Forelimb muscle (tissue), 1 donor: ENCODE measurements around the gene HRG. TPM values are rescaled to one million over a fixed set of nuclear protein-coding genes. Genes with fewer than 3 reads are reported as not detected.
"Not testable (repeated sequence)": the region's sequence is repeated elsewhere in the genome, so short reads cannot be mapped to it uniquely, and the experiment has no call there.

Source experiments
- DNase-seq: peaks from one replicate; pipeline ENCODE4 v3.0.0-alpha.2; 2013; ENCODE audit warnings: low read depth
- polyA plus RNA-seq: library from polyadenylated mRNA; unstranded; fragments of 120-200 nt; gene quantifications from one replicate; pipeline ENCODE4 v1.2.1, GENCODE V29; 2013; ENCODE audit not compliant: insufficient read length

HRG gene, protein sequence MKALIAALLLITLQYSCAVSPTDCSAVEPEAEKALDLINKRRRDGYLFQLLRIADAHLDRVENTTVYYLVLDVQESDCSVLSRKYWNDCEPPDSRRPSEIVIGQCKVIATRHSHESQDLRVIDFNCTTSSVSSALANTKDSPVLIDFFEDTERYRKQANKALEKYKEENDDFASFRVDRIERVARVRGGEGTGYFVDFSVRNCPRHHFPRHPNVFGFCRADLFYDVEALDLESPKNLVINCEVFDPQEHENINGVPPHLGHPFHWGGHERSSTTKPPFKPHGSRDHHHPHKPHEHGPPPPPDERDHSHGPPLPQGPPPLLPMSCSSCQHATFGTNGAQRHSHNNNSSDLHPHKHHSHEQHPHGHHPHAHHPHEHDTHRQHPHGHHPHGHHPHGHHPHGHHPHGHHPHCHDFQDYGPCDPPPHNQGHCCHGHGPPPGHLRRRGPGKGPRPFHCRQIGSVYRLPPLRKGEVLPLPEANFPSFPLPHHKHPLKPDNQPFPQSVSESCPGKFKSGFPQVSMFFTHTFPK
- not detected for polyA plus RNA-seq

DNA sequence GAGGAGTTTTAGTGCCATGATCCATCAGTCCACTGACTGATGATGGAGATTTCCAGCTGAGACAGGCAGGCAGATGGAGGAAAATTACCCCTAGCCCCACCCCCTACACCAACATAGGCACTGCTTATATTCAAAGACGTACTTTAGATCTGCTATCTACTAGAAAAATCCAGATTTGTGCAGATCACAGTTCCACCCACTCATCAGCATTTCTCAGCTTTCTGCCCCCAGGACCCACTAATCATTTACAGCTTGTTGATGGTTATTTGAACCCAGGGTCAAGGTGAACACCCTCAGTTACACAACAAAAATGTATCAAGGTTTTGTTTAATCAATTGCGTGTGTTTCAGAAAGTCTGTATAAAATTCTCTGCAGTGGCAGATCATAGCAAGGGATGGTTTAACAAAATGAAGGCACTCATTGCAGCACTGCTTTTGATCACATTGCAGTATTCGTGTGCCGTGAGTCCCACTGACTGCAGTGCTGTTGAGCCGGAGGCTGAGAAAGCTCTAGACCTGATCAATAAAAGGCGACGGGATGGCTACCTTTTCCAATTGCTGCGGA is at the start of gene HRG:
Gene HRG (plus strand): TSS at position 390 of the 564 bp plus-strand sequence. CDS start 18 bp downstream, at position 408.
- DNase-seq, result no peak

DNA sequence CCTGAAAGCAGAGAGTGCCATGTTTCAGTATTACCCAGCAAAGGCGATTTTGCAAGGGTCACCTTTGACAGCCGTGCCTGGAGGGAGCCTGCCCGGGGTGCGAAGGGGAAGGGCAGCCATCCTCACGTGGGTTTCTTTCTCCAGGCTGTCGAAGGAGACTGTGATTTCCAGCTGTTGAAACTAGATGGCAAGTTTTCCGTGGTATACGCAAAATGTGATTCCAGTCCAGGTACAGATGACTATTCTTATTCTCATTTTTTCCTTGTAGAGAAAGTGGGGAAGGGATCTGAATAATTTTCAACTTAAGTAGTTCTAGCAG is 49.6 kb upstream of the HRG start:
- DNase-seq, result no peak

DNA sequence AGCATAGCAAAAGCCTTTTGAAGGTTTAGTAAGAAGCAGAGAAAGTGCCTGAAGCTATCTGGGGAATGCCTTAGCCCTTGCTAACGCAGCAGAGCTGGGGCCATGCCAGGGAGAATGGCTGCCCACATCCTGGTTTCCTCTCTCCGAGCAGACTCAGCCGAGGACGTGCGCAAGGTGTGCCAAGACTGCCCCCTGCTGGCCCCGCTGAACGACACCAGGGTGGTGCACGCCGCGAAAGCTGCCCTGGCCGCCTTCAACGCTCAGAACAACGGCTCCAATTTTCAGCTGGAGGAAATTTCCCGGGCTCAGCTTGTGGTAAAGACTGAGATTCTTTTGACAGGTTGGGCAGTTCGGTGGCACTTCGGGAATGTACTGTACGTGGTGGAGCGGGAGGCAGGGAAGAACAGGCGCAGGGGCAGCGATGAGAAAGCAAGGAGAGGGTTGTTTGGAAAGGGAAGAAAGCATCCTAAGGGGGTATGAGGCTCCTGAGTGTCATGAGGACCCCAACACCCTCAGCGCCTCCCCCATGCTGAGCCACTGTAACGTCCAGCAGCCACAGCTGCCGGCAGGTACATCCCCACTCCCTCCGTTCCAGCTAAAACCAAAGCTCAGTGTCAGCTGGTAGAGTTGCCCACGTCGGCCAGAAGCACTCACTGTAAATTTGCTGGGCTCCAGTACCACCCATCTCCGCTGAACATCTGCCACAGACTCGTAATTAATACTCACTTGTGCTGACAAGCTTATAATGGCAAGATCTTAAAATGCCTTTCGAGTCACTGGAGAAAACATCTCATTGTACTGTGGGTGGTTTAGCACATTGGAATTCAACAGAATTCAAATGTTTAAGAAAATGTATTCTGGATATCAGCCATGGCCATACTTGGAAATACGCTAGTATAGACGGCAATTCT is 48.5 kb upstream of the HRG start:
- DNase-seq, result peak; percentile 6

DNA sequence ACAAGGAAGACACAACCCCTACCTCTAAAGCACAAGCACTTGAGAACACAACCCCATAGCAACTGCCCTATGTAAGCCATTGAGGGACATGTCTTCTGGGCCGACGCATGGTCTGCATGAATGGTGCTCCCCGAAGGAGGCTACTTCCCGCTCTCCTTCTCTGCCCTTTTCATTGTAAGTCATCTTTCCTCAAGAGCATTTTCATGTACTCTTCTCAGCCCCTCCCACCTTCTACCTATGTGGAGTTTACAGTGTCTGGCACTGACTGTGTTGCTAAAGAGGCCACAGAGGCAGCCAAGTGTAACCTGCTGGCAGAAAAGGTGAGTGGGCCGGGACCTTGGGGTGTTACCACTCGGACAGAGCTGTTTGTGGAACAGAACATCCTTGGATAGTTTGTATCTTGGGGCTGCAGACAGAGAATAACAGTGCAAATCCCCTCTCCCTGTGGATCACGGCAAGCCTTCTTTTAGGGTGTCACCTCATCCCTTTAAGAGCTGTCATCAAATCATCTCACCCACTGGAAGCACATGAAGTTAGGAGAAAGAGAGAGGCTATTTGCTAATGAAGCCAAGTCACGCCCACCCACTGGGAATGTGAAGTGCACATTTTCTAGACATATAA is 47.4 kb upstream of the HRG start:
- DNase-seq, result no peak

DNA sequence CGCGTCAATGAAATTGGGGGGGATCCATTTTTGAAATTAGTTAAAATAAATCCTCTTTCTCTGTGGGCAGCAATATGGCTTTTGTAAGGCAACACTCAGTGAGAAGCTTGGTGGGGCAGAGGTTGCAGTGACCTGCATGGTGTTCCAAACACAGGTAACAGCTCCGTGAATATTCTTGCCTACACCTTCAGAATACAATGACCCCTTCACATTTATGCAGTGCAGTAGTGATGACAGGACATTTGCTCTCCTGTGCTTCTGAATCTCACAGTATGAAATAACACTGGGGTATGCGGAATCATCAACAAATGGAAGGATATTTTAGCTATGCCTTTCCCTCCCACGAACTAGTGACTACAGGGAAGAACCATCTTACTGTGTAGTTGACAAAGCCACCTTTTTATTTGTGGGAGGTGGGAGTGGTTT is 46.0 kb upstream of the HRG start:
- DNase-seq, result no peak

DNA sequence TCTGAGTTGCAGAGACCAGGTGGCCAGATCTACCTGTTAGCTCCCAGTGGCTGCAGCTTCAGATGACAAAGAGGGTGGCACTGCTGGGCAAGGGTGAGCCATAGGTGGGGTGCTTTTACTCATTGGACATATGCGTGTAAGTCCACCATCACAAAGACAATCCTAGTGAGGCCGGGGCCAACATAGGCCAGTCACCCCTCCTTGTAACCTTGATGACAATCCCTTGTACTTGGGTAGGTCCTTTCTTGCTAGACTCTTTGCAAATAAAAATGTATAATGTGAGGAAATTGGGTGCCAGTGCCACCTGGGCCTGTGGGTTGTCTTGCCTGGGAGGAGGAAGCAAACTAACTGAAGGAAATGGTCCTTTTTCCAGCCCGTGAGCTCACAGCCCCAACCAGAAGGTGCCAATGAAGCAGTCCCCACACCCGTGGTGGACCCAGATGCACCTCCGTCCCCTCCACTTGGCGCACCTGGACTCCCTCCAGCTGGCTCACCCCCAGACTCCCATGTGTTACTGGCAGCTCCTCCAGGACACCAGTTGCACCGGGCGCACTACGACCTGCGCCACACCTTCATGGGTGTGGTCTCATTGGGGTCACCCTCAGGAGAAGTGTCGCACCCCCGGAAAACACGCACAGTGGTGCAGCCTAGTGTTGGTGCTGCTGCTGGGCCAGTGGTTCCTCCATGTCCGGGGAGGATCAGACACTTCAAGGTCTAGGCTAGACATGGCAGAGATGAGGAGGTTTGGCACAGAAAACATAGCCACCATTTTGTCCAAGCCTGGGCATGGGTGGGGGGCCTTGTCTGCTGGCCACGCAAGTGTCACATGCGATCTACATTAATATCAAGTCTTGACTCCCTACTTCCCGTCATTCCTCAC is 45.4 kb upstream of the HRG start:
- DNase-seq, result no peak

DNA sequence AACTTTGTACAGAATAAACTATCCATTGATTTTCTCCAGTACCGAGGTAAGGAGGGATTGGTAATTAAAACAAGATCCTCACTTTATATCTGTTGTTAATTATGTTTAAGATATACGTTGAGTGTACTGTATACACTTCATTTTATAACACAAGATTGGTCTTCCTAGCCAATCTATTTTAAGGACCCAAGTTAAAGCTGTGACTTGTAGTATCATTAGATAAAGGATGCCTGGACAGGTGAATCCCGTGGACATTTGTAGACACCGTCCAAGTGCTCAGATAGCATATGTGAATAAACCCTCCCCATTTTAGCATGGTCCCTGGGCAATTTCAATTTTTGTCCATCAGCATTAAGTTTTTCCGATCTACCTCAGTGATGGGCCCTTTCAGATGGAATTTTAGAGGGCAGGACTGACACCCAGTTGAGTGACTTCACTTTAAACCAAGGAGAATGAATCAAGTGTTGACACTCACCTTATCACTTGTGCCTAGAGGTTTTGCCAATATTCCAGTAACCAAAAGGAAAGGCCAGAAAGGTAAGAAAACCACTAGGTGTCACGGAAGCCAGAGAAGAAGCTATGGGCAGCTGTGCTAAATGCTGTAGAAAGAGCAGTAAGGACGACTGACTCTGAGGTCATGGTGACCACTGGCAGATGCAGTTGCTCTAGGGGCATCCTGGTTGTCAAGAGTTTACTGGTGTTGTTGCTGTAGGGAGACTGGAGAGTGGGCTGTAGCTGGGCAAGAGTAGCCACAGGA is 43.7 kb upstream of the HRG start:
- no peak for DNase-seq

DNA sequence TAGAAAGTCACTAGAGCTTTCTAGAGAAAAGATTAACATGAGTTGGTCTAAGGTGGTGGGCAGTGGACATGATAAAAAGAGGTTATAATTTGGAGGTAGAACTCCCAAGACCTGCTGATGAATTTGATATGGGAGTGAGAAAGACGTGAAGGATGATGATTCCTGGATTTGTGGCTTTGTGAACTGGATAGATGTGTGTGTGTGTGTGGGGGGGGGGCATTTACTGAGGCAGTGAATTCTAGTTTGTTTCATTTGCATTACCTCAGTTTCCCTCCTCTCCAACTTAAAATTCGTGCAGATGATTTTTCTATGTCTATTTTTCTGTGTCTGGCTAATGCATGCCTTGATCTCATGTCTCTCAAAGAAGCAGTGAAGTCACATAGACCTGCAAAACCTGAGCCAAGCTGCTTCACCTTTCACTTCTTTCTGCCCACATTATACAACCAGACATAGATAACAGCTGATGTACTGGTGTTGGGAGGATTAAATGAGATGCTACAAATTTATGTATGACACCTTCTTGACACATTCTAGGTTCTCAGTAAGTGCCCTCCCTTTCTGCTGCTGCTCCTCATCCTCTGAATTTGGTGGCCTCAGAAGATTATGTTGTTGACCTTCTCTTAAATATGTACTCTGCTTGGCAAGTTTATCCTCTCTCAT is 43.0 kb upstream of the HRG start:
- DNase-seq, result no peak

DNA sequence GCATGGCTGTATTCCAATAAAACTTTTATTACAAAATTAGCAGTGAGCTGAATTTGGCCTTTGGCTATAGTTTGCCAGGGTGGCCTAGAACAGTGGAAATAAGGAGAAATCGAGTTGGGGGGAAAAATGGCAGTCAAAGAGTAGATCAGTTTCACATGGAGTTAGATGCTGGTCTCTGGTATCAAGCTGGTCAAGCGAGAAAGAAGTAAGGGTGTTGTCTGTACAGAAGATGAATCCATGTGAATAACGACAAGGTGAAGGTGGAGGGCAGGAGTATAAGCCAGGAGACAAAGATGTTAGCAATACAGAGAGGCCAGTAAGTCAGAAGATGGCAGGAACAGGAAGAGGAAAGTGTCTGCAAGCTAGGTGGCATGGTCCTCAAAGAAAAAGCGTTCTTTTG is 41.2 kb upstream of the HRG start:
- no peak for DNase-seq

DNA sequence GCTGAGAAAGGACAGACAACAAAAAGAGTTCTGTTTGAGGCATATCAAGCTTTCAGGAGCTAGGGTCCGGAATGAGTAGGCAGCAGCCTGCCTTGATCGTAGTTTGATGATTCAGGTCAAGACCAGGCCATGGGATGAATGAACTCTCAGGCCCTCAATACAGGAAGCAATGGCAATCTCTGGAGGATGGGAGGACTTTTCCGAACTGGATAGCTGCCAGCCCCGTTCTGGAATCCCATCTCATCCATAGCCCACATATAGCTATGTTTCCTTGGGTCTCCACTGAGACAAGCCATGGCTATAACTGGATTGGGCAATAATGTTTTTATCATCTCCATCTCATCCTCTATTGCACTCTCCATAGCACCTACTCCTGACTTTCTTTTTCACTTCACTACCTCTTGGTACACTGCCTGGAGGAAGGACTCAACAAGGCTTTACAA is 40.2 kb upstream of the HRG start:
- DNase-seq, result no peak

DNA sequence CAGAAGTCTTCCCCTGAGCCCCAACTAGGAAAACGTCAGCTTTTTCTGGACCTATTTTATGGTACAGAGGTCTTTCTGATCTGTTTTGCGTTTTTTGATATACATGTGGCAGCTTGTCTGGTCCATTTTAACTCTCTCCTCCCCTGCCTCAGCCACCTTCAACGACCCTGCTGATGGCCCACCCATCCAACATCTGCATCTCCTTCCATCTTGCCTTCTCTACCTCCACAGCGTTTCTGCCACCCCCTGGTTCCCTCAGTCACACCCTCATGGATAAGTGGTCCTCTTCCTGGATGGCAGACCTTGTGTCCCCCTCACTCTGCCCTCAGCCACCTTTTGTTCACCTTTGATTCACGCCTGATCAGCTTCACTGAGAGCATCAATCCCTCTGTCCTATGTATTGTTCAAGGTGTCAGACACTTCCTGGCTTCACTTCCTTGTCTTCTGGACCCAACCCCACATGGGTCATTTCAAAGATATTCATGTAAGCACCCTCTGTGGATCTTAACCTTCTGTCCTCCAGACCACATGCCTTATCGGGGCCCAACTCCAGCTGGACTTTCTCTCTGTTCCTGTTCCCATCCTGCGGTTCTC is 39.5 kb upstream of the HRG start:
- DNase-seq, result no peak

DNA sequence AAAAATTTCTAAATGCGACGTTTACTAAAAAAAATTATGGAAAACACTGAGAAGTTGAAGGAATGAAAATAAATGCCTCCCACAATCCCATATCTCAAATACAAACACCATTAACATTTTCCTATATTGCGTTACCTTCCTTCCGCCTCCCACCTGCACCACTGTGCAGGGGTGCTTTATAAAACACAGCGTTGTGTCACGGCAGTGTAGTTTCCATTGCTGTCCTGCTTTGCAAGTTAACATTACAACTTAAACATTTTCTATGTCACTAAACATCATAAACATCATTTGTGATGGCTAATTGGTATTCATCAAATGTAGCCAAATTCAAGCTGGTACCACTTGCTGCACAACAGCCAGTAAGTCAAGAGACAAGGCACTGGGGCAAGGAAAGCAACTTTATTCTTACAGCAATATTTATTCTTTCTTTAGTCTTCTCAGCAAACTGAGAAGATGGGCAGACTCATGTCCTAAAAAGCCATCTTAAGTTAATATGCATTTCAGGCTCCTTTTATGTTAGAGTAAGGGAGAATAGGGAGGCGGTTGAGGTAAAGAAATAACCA is 37.9 kb upstream of the HRG start:
- DNase-seq, result no peak

DNA sequence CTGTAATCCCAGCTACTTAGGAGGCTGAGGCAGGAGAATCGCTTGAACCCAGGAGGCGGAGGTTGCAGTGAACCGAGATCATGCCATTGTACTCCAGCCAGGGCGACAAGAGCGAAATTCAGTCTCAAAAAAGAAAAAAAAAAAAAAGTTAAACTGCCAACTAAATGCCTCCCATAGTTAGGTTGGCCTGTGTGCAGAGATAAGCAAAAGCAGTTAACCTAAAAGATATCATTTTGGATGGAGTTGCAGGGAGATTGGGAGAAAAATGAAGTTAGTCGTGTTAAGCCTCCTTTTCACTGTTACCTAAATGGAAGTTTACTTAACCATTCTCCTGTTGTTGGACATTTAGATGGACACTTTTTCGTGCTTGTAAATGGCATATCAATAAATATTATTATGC is 37.1 kb upstream of the HRG start:
- DNase-seq, result no peak

DNA sequence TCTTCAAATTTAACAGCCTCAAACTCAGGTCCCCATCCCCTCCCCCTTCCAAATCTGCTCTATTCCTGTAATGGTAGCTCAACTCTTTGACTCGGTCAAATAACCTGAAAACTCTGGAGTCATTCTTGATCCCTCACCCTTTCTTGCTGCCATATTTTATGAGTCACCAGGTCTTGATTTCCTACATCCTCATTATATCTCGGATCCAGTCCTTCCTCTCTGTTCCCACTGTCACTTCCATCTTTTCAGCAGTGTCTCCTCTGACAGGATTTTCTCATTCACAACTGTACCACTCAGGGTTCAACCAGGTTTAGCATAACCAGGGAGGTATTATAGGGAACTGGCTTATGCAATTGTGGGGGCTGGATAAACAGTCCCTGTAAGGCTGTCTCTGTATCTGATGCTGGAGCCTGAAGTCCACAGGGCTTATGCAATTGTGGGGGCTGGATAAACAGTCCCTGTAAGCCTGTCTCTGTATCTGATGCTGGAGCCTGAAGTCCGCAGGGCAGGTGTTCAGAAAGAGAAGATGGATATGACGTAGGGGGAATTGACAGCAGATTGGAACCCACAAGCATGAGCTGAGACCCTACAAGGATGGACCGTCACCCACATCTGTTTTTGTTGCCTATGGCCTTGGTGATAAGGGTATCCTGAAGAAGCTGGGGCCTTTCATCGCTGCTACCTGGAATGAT is 34.7 kb upstream of the HRG start:
- no peak for DNase-seq

DNA sequence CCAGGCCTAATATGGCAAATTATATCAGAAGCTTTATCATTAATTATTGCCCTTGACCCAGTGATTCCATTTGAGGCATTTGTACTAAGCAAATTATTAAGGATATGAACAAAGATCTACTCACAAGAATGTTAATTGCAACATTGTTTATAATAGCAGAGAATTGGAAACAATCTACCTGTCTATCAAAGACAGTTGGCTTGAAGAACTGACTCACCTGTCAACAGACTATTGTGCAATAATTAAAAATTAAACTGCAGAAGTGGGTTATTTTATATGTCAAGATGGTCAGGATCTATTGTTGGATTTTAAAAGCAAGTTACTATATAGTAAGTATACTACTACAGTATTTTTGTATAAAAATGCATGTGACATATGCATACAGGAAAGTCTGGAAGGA is 32.3 kb upstream of the HRG start:
- no peak for DNase-seq

DNA sequence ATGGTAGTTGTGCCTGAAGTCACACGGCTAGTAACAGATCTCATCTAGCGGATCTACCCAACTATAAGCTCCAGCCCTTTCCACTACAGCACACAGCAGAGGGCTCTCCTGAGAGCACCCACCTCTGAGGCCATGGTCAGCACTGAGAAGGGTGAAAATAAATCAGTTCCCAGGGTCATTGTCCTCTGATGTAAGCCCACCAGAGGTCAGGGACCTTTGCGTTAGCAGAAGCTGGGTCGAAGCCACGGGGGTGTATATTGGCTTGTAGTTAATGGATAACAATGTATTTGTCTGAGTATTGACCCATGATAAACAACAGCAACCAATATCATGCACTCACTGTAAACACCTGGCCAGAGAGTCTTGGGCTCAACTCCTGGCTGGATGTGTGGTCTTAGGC is 31.6 kb upstream of the HRG start:
- DNase-seq, result not testable (repeated sequence)

DNA sequence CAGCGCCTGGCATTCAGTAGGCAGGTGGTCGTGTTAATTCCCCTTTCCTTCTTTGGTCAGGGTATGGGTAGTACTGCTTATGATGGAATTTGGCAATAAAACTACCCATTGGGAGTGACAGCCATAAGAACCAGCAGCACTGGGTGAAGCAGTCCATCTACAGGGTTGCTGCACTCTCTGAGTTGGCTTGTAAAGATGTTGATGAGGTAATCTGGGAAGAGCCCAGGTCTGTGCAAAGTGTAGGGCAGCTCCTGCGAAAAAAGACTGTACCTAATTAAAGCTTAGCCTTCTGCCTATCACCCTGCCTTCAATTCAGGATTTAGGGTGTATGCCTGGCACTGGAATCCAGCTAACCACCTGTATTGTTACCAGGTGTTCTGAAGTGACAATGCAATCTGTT is 30.3 kb upstream of the HRG start:
- no peak for DNase-seq

DNA sequence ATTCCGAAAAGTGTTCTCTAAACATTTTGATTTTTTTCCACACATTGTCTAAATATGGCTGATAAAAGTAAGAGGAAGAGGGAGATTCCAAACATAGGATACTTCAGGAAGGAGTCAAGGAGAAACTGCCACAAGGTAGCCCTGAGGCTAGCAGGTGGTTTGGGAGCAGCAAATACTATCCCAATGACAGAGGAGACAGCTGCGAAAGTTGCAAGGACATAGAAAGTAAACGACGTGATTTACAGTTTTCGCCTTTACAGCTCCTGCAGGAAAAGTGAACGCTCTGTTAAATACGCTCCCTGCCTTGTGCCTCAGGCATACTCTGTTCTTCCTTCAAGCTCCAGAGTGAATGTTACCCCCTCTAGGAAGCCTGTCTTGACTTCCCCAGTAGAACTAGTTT is 29.3 kb upstream of the HRG start:
- DNase-seq, result no peak
